Osteocyte (in vitro differentiated cells): Measurements from ENCODE around the gene PSMD1. TPM values are rescaled to one million over a fixed set of nuclear protein-coding genes. Genes with fewer than 3 reads are reported as not detected.
"Not testable (repeated sequence)": the region's sequence is repeated elsewhere in the genome, so short reads cannot be mapped to it uniquely, and the experiment has no call there.

ENCODE experiments used
- DNase-seq: peaks from one replicate; pipeline ENCODE4 v3.0.0; 2021; ENCODE audit warnings: mixed read lengths; ENCODE audit not compliant: unreplicated experiment; ENCODE audit errors: extremely low spot score
- H3K27ac Mint-ChIP-seq: one replicate; pipeline ENCODE4 v1.8.0; 2021; ENCODE audit warnings: mild to moderate bottlenecking, mixed read lengths; ENCODE audit not compliant: unreplicated experiment
- H3K27me3 Mint-ChIP-seq: one replicate; pipeline ENCODE4 v1.8.0; 2021; ENCODE audit warnings: mixed read lengths; ENCODE audit not compliant: unreplicated experiment
- H3K36me3 Mint-ChIP-seq: one replicate; pipeline ENCODE4 v1.8.0; 2021; ENCODE audit warnings: mixed read lengths; ENCODE audit not compliant: unreplicated experiment
- H3K4me1 Mint-ChIP-seq: one replicate; pipeline ENCODE4 v1.8.0; 2021; ENCODE audit warnings: mixed read lengths; ENCODE audit not compliant: unreplicated experiment
- H3K4me3 Mint-ChIP-seq: one replicate; pipeline ENCODE4 v1.8.0; 2021; ENCODE audit warnings: mild to moderate bottlenecking, moderate library complexity, mixed read lengths; ENCODE audit not compliant: unreplicated experiment
- H3K9me3 Mint-ChIP-seq: one replicate; pipeline ENCODE4 v1.8.0; 2021; ENCODE audit warnings: mixed read lengths; ENCODE audit not compliant: unreplicated experiment
- CTCF ChIP-seq: fragments of 200-600 bp; sonication (generic); IDR thresholded peaks from 2 replicates; pipeline ENCODE4 v1.5.0; 2021; ENCODE audit warnings: antibody characterized with exemption, mild to moderate bottlenecking, moderate library complexity
- total RNA-seq: library from RNA; stranded (reverse); gene quantifications from 2 replicates; pipeline ENCODE4 v1.2.1, GENCODE V29; 2021

PSMD1 gene
- total RNA-seq, 1 donor from 2014 or later, result 112 TPM

GRCh38 chr2:231139796-231140195, 83.1 kb downstream of the PSMD1 start:
- peak overlapping the region; percentile 35 for H3K4me3 Mint-ChIP-seq
- peak overlapping the region; percentile 91 for H3K27ac Mint-ChIP-seq
- no peak for TF ChIP-seq CTCF
- H3K4me1 Mint-ChIP-seq, result peaks cover 58% of the 10 kb centered on the region
- no peaks in the 10 kb centered on the region for H3K27me3 Mint-ChIP-seq
- no peak for DNase-seq
- no peaks in the 10 kb centered on the region for H3K9me3 Mint-ChIP-seq
- H3K36me3 Mint-ChIP-seq, result peaks cover 7% of the 10 kb centered on the region

- not testable (repeated sequence) for DNase-seq, H3K9me3 Mint-ChIP-seq
- peaks cover 11% of the 10 kb centered on the region for H3K36me3 Mint-ChIP-seq
Measured at GRCh38 chr2:231140808-231141207, 84.1 kb downstream of the PSMD1 start.

GRCh38 chr2:231144896-231145295, 88.2 kb downstream of the PSMD1 start:
- H3K4me1 Mint-ChIP-seq, result peaks cover 54% of the 10 kb centered on the region
- H3K36me3 Mint-ChIP-seq, result peaks cover 19% of the 10 kb centered on the region
- H3K27ac Mint-ChIP-seq, result peak overlapping the region; percentile 47
- no peak overlapping the region for H3K4me3 Mint-ChIP-seq
- no peaks in the 10 kb centered on the region for H3K27me3 Mint-ChIP-seq
- DNase-seq, result no peak
- H3K9me3 Mint-ChIP-seq, result no peaks in the 10 kb centered on the region
- TF ChIP-seq CTCF, result no peak

More at GRCh38 chr2:231140808-231141207, 84.1 kb downstream of the PSMD1 start:
- Mint-ChIP-seq H3K4me1 (peaks cover 52% of the 10 kb centered on the region), H3K27ac (peak overlapping the region; percentile 91)
- not testable (repeated sequence) for H3K27me3 Mint-ChIP-seq, H3K4me3 Mint-ChIP-seq

- peaks cover 49% of the 10 kb centered on the region for H3K4me1 Mint-ChIP-seq
- H3K4me3 Mint-ChIP-seq, result no peak overlapping the region
- peak overlapping the region; percentile 78 for H3K27ac Mint-ChIP-seq
- DNase-seq, result no peak
- no peaks in the 10 kb centered on the region for H3K27me3 Mint-ChIP-seq
- no peak for TF ChIP-seq CTCF
- H3K36me3 Mint-ChIP-seq, result peaks cover 18% of the 10 kb centered on the region
- no peaks in the 10 kb centered on the region for H3K9me3 Mint-ChIP-seq
Measured at GRCh38 chr2:231146665-231147064, 90.0 kb downstream of the PSMD1 start.

- H3K4me1 Mint-ChIP-seq, result peaks cover 40% of the 10 kb centered on the region
- no peak overlapping the region for H3K27ac Mint-ChIP-seq
- no peaks in the 10 kb centered on the region for H3K9me3 Mint-ChIP-seq
- no peak for TF ChIP-seq CTCF
- H3K36me3 Mint-ChIP-seq, result peaks cover 26% of the 10 kb centered on the region
- no peak for DNase-seq
- H3K27me3 Mint-ChIP-seq, result no peaks in the 10 kb centered on the region
- no peak overlapping the region for H3K4me3 Mint-ChIP-seq
Measured at GRCh38 chr2:231152800-231153557, 96.3 kb downstream of the PSMD1 start.
